PFSK-1 (cell line): ENCODE results near the gene ULK3.

ENCODE experiments used
- FOXP2 ChIP-seq: optimal IDR thresholded peaks from 2 replicates; pipeline ENCODE3; 2011; ENCODE audit warnings: borderline replicate concordance, control low read depth, inconsistent platforms; ENCODE audit not compliant: insufficient read depth; ENCODE audit errors: extremely low read length, extremely low read depth
- POLR2AphosphoS5 ChIP-seq: IDR thresholded peaks from 2 replicates; pipeline ENCODE4 v1.6.1; 2012; ENCODE audit warnings: low read depth, mild to moderate bottlenecking, control low read depth, low read length, moderate library complexity
- SIN3A ChIP-seq: IDR thresholded peaks from 2 replicates; pipeline ENCODE4 v1.6.1; 2012; ENCODE audit warnings: mild to moderate bottlenecking, low read length, moderate library complexity, borderline replicate concordance; ENCODE audit not compliant: insufficient read depth
- TAF1 ChIP-seq: IDR thresholded peaks from 2 replicates; pipeline ENCODE4 v1.6.1; 2012; ENCODE audit warnings: low read length, control low read depth, borderline replicate concordance; ENCODE audit not compliant: insufficient read depth
- TF ChIP-seq, protein P1 (sequence below), 2 experiments: IDR thresholded peaks; 2 replicates each; pipeline versions ENCODE4 v1.6.1 to v1.8.0; 2011 to 2012; ENCODE audit warnings: low read depth in 2 of 2, low read length in 2 of 2, control low read depth in 1 of 2, inconsistent platforms in 1 of 2, mild to moderate bottlenecking in 1 of 2, moderate library complexity in 1 of 2; ENCODE audit not compliant: insufficient read depth in 1 of 2

The ULK3 gene

DNA sequence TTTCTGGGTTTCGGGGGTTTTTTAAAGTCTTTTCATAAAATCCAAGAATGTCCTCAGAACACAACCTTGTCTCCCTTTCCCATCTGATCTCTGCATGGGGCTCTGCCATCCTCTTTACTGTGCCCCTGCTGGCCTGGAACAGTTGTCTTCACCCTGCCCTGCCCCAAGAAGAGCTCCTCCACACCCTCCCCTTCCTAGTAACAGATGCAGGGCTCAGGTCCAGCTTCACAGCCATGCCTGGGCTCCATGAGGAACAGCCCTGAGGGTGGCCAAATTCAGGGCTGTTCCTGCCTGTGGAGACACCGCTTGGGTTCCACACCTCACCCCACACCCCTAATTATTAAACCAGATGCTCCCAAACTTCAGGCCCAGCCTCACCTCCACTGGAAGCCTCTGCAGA lies 12.9 kb upstream of the ULK3 start:
- no peak for TF ChIP-seq FOXP2
- TF ChIP-seq, protein P1, sequence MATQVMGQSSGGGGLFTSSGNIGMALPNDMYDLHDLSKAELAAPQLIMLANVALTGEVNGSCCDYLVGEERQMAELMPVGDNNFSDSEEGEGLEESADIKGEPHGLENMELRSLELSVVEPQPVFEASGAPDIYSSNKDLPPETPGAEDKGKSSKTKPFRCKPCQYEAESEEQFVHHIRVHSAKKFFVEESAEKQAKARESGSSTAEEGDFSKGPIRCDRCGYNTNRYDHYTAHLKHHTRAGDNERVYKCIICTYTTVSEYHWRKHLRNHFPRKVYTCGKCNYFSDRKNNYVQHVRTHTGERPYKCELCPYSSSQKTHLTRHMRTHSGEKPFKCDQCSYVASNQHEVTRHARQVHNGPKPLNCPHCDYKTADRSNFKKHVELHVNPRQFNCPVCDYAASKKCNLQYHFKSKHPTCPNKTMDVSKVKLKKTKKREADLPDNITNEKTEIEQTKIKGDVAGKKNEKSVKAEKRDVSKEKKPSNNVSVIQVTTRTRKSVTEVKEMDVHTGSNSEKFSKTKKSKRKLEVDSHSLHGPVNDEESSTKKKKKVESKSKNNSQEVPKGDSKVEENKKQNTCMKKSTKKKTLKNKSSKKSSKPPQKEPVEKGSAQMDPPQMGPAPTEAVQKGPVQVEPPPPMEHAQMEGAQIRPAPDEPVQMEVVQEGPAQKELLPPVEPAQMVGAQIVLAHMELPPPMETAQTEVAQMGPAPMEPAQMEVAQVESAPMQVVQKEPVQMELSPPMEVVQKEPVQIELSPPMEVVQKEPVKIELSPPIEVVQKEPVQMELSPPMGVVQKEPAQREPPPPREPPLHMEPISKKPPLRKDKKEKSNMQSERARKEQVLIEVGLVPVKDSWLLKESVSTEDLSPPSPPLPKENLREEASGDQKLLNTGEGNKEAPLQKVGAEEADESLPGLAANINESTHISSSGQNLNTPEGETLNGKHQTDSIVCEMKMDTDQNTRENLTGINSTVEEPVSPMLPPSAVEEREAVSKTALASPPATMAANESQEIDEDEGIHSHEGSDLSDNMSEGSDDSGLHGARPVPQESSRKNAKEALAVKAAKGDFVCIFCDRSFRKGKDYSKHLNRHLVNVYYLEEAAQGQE (IDR thresholded peaks at IDR 0.05; ENCODE audit: insufficient read depth in 1 of 2, low read depth in 2 of 2, low read length in 2 of 2): no peak
- no peak for TF ChIP-seq SIN3A
- TF ChIP-seq TAF1: no peak
- TF ChIP-seq POLR2AphosphoS5: no peak

DNA sequence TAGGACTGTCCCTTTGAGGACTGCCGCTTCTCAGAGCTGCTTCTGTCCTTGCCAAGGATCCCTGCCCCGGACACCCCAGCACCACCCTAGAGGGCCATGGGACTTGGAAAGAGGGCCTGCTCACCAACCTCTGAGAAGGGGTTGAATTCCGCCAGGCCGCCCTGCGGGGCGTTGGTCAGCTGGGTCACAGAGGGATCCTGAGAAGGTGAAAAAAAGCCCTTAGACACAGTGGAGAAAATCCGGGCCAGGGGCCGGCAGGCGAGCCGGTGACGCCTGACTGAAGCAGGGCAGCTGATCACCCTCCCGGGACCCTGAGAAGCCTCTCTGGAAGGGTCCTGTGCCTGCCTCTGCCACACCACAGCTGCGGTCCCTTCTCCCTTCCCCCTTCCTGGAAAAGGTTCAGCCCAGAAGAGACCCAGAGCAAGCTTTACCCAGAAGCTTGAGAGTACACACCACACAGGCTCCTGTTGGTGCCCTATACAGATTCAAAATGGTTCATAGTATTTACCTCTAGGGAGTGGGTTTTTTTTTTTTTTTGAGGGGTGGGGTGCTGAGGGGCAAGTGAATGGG lies 11.6 kb upstream of the ULK3 start:
- TF ChIP-seq TAF1 (no peak), POLR2AphosphoS5 (no peak), FOXP2 (no peak), SIN3A (no peak)
- TF ChIP-seq, protein P1 (IDR thresholded peaks at IDR 0.05; ENCODE audit: insufficient read depth in 1 of 2, low read depth in 2 of 2, low read length in 2 of 2): no peak

DNA sequence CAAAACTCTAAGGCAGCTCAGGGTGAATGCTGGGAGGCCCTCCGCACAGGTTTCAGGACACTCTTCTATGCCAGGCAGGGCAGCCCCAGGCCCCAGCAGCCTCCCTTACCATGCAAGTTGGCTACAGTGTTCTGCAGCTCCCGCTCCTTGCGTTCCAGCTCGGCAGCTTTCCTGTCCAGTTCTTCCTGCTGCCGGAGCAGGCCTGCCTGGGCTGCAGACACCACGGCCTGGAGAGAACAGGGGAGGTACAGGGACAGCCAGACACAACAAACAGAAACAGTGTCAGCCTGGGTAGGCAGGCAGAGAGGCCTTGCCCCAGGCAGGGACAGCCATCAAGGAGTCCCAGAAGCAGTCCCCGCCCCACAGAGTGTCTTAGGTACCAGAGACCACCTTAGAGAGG lies 9.0 kb upstream of the ULK3 start:
- TF ChIP-seq SIN3A: no peak
- TF ChIP-seq, protein P1 (IDR thresholded peaks at IDR 0.05; ENCODE audit: insufficient read depth in 1 of 2, low read depth in 2 of 2, low read length in 2 of 2): no peak
- no peak for TF ChIP-seq FOXP2
- TF ChIP-seq TAF1: no peak

DNA sequence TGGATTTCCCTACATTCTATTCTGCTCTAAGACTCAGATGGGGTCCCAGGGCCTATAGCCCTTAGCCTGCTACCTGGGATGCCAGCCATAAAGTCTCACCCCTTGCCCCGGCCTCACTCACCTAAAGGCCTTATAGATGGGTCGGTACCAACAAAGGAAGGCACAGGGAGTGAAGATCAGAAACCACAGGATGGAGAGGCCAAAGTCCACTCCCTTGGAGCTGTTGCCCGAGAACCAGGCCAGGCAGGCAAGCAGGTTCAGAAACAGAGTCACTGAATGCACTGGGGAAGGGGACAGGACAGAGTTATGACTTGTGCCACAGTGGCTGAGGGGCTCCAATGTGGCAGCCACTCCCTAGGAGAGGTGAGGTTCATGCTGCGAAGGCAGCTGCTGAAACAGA lies 7.4 kb upstream of the ULK3 start:
- TF ChIP-seq POLR2AphosphoS5 (no peak), FOXP2 (no peak), SIN3A (no peak), TAF1 (no peak)
- TF ChIP-seq, protein P1 (IDR thresholded peaks at IDR 0.05; ENCODE audit: insufficient read depth in 1 of 2, low read depth in 2 of 2, low read length in 2 of 2): no peak

- no peak for TF ChIP-seq TAF1
- TF ChIP-seq, protein P1 (IDR thresholded peaks at IDR 0.05; ENCODE audit: insufficient read depth in 1 of 2, low read depth in 2 of 2, low read length in 2 of 2): no peak
- TF ChIP-seq SIN3A: no peak
- no peak for TF ChIP-seq FOXP2
- TF ChIP-seq POLR2AphosphoS5: no peak
Measured at GRCh38 chr15:74847432-74847831, 4.5 kb upstream of the ULK3 start.
